HepG2 (cell line): ENCODE data around the gene DLL4. TPM values are rescaled to one million over a fixed set of nuclear protein-coding genes. Genes with fewer than 3 reads are reported as not detected.

Source experiments
- ATAC-seq: fragments of 200-7000 bp; cut with Tn5 transposase; 3 replicates; pipeline ENCODE4 v1.9.1; 2020; ENCODE audit warnings: mild to moderate bottlenecking, moderate library complexity
- BruUV-seq: library from RNA; stranded (reverse); fragments of 400-500 nt; replicated peaks from 2 replicates; lab custom pipeline; 2021; lab: Mats Ljungman, UMichigan
- CTCF ChIA-PET: fragments of 300-600 bp; formaldehyde crosslinking; extraction: SDS; loops from one replicate; lab custom pipeline; 2021; ENCODE audit warnings: low total read pairs, inconsistent platforms, low intra/inter-chr PET ratio; lab: Yijun Ruan, JAX
- POLR2A ChIA-PET: fragments of 350-600 bp; sonication (Branson Sonifier 250); formaldehyde crosslinking; loops from one replicate; lab custom pipeline; 2020; ENCODE audit warnings: antibody characterized with exemption, inconsistent platforms; lab: Yijun Ruan, JAX
- DNase-seq: peaks from one replicate; pipeline ENCODE4 v3.0.0-alpha.2; 2015; ENCODE audit warnings: low spot score
- FAIRE-seq: peaks from 3 replicates; lab custom pipeline; 2011; peaks lifted over from hg19 to GRCh38; lab: Jason Lieb, UNC
- H2AFZ ChIP-seq: one replicate; pipeline ENCODE4 v1.6.1; 2011; ENCODE audit warnings: low read length, inconsistent platforms
- H3K27ac ChIP-seq: fragments of 300-600 bp; 3 replicates; pipeline ENCODE4 v1.8.0; 2011; ENCODE audit warnings: mixed run types, mild to moderate bottlenecking, mixed read lengths, low read length, inconsistent platforms; ENCODE audit not compliant: insufficient read depth; ENCODE audit errors: extremely low read length
- H3K27me3 ChIP-seq, 2 experiments: fragments of 200-600 bp in 1 of 2; 2 replicates in 1 of 2; 3 replicates in 1 of 2; pipeline versions ENCODE4 v1.6.0 to v1.8.0; 2011; ENCODE audit warnings: low read length in 2 of 2, mild to moderate bottlenecking in 2 of 2, moderate library complexity in 2 of 2, inconsistent platforms in 1 of 2; ENCODE audit not compliant: insufficient read depth in 2 of 2, control insufficient read depth in 1 of 2
- H3K36me3 ChIP-seq, 2 experiments: fragments of 200-600 bp in 1 of 2; replicated peaks in 1 of 2; 2 replicates in 1 of 2; 3 replicates in 1 of 2; pipeline versions ENCODE4 v1.5.1 to v1.8.0; 2011; ENCODE audit warnings: low read length in 2 of 2, inconsistent platforms in 1 of 2; ENCODE audit not compliant: insufficient read depth in 2 of 2, control insufficient read depth in 1 of 2
- H3K4me1 ChIP-seq: 2 replicates; pipeline ENCODE4 v1.5.1; 2012; ENCODE audit warnings: low read length, inconsistent platforms; ENCODE audit not compliant: insufficient read depth
- H3K4me2 ChIP-seq: 2 replicates; pipeline ENCODE4 v1.6.0; 2011; ENCODE audit warnings: low read depth, low read length, inconsistent platforms
- H3K4me3 ChIP-seq, 3 experiments: fragments of 200-600 bp in 1 of 3; sonication (generic), shearing (Covaris generic) in 1 of 3; replicated peaks in 1 of 3; 2 replicates each; pipeline ENCODE4 v1.5.1; 2011 to 2016; ENCODE audit warnings: low read length in 3 of 3, inconsistent platforms in 2 of 3, low read depth in 2 of 3, mild to moderate bottlenecking in 2 of 3, control low read depth in 1 of 3, mixed read lengths in 1 of 3; ENCODE audit not compliant: insufficient read depth in 1 of 3
- H3K79me2 ChIP-seq: one replicate; pipeline ENCODE4 v1.6.1; 2011; ENCODE audit warnings: low read length, inconsistent platforms; ENCODE audit not compliant: insufficient read depth
- H3K9ac ChIP-seq: 2 replicates; pipeline ENCODE4 v1.6.0; 2011; ENCODE audit warnings: mild to moderate bottlenecking, low read depth, low read length, inconsistent platforms; ENCODE audit not compliant: insufficient read depth
- H3K9me3 ChIP-seq: 2 replicates; pipeline ENCODE4 v1.5.1; 2012; ENCODE audit warnings: mild to moderate bottlenecking, low read length
- H4K20me1 ChIP-seq: 2 replicates; pipeline ENCODE4 v1.6.0; 2011; ENCODE audit warnings: inconsistent platforms, mild to moderate bottlenecking, low read length, moderate library complexity; ENCODE audit not compliant: insufficient read depth
- BRCA1 ChIP-seq: sonication (generic); formaldehyde crosslinking; IDR thresholded peaks from 2 replicates; pipeline ENCODE4 v1.4.0; 2020; ENCODE audit warnings: missing genetic modification reagents
- DNMT1 ChIP-seq: sonication (generic); formaldehyde crosslinking; IDR thresholded peaks from 2 replicates; pipeline ENCODE4 v1.5.1; 2020; ENCODE audit warnings: mild to moderate bottlenecking, missing genetic modification reagents
- ISX ChIP-seq: sonication (generic); formaldehyde crosslinking; conservative IDR thresholded peaks from 2 replicates; pipeline ENCODE4 v1.5.0; 2020; ENCODE audit warnings: missing genetic modification reagents
- SYNCRIP ChIP-seq: fragments of 200-400 bp; formaldehyde crosslinking; IDR thresholded peaks from 2 replicates; pipeline ENCODE4 v1.6.1; 2018; ENCODE audit warnings: mild to moderate bottlenecking, low read depth, low read length; ENCODE audit not compliant: insufficient read depth
- XBP1 ChIP-seq: sonication (generic); formaldehyde crosslinking; IDR thresholded peaks from 2 replicates; pipeline ENCODE4 v1.5.0; 2020; ENCODE audit warnings: missing genetic modification reagents
- ZBTB8A ChIP-seq: sonication (generic); formaldehyde crosslinking; IDR thresholded peaks from 2 replicates; pipeline ENCODE4 v1.4.0; 2020; ENCODE audit warnings: mild to moderate bottlenecking, low read depth, missing genetic modification reagents, borderline replicate concordance
- ZFX ChIP-seq: sonication (generic); formaldehyde crosslinking; IDR thresholded peaks from 2 replicates; pipeline ENCODE4 v1.4.0; 2020; ENCODE audit warnings: mild to moderate bottlenecking, low read depth, missing genetic modification reagents, moderate library complexity
- ZNF678 ChIP-seq: sonication (generic); formaldehyde crosslinking; IDR thresholded peaks from 2 replicates; pipeline ENCODE4 v1.4.0; 2020; ENCODE audit warnings: mild to moderate bottlenecking, missing genetic modification reagents
- ZNF720 ChIP-seq: sonication (generic); formaldehyde crosslinking; IDR thresholded peaks from 2 replicates; pipeline ENCODE4 v1.4.0; 2020; ENCODE audit warnings: missing genetic modification reagents
- ZNF749 ChIP-seq: sonication (generic); formaldehyde crosslinking; IDR thresholded peaks from 2 replicates; pipeline ENCODE4 v1.8.0; 2022; ENCODE audit warnings: mild to moderate bottlenecking, missing genetic modification reagents, moderate library complexity, borderline replicate concordance
- WGBS: methylation state at CpG from one replicate; pipeline ENCODE4 v1.1.6; 2017; ENCODE audit warnings: low lambda C conversion rate; 5-methylcytosine and 5-hydroxymethylcytosine counted together
- in situ Hi-C: cut with HindIII; loops from 2 replicates; pipeline ENCODE4 v1.10.0; 2017; ENCODE audit warnings: low pct_unique_long_range_greater_than_20kb; ENCODE audit not compliant: extremely low pct_ligation_motif_present
- intact Hi-C: fragments of 100-400 bp; cut with micrococcal nuclease; formaldehyde crosslinking; loops from one replicate; pipeline ENCODE4 v1.10.0; 2022; ENCODE audit not compliant: unreplicated experiment
- polyA plus RNA-seq, 8 experiments: library from polyadenylated mRNA; depleted of rRNA in 3 of 8; stranded (reverse) in 7 of 8; unstranded in 1 of 8; fragments of >200 nt; fragmentation: Illumina TruSeq in 4 of 8; extraction: Trizol in 4 of 8; gene quantifications; 2 replicates each; pipeline versions ENCODE4 v1.2.1 to v1.2.3, GENCODE V29; 2011 to 2016; ENCODE audit warnings: low read depth in 4 of 8, missing spikeins in 1 of 8, mixed read lengths in 1 of 8; ENCODE audit not compliant: insufficient read depth in 1 of 8
- total RNA-seq, 5 experiments: library from RNA; depleted of rRNA; stranded (reverse); fragments of >200 nt; fragmentation: Illumina TruSeq; extraction: Trizol; gene quantifications; 2 replicates each; pipeline ENCODE4 v1.2.3, GENCODE V29; 2016; ENCODE audit warnings: low read depth in 1 of 5
- TF ChIP-seq, protein P1 (sequence below), 2 experiments: sonication (generic) in 1 of 2; formaldehyde crosslinking in 1 of 2; IDR thresholded peaks; 2 replicates each; pipeline versions ENCODE4 v1.5.1 to v1.6.1; 2011 to 2020; ENCODE audit warnings: borderline replicate concordance in 1 of 2, low read depth in 1 of 2, low read length in 1 of 2, mild to moderate bottlenecking in 1 of 2, missing genetic modification reagents in 1 of 2, moderate library complexity in 1 of 2
- TF ChIP-seq, protein P2 (sequence below): sonication (generic); formaldehyde crosslinking; IDR thresholded peaks from 2 replicates; pipeline ENCODE4 v1.4.0; 2020; ENCODE audit warnings: missing genetic modification reagents, borderline replicate concordance
- TF ChIP-seq, protein P3 (sequence below): sonication (generic); formaldehyde crosslinking; IDR thresholded peaks from 2 replicates; pipeline ENCODE4 v1.8.1; 2022; ENCODE audit warnings: low read depth, mild to moderate bottlenecking, missing genetic modification reagents
- TF ChIP-seq, protein P4 (sequence below): IDR thresholded peaks from 2 replicates; pipeline ENCODE4 v1.6.1; 2016; ENCODE audit warnings: control low read depth

Gene DLL4
- total and polyA plus RNA-seq, 2 of the 13 experiments (the other 11 are each of a cell fraction or from before 2014, with no cell fraction given) = 0.20 to 0.25 TPM

DNA sequence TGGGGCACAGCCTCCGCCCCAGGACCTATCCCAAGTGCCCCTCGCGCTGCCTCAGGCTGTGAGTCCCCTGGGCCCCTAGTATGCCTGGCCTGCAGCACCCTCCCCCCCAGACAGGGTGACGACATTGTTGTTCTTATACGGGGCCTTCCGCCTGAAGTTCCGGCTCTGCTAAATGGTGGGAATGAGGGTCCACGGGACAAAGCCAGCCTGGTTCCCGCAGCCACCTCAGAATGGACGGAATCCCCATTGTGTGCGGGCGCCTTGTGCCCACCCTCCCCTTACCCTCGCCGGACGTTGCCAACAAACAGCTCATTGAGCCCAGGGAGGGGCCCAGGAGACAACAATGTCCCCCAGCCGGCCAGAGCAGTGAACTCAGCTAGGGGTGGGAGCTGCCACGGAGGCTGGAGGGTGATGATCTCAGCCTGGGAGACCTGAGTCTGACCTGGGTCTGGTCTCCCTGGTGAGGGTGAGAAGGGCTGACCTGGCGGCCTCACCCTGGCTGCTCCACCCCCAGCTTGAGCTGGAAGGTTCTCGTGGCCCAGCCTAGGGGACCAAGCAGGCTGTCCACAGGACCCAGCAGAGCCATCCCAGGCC is 10.2 kb upstream of the DLL4 start (continued):
- TF ChIP-seq, protein P1, sequence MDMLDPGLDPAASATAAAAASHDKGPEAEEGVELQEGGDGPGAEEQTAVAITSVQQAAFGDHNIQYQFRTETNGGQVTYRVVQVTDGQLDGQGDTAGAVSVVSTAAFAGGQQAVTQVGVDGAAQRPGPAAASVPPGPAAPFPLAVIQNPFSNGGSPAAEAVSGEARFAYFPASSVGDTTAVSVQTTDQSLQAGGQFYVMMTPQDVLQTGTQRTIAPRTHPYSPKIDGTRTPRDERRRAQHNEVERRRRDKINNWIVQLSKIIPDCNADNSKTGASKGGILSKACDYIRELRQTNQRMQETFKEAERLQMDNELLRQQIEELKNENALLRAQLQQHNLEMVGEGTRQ (IDR thresholded peaks at IDR 0.05; ENCODE audit: low read depth, low read length) = no peak
- TF ChIP-seq, protein P1 (CRISPR knock-in tag; IDR thresholded peaks at IDR 0.05; ENCODE audit: borderline replicate concordance) = no peak
- TF ChIP-seq ZNF720 (CRISPR knock-in tag) = no peak
- no peak for TF ChIP-seq ZNF749
- TF ChIP-seq SYNCRIP = no peak
- TF ChIP-seq, protein P2, sequence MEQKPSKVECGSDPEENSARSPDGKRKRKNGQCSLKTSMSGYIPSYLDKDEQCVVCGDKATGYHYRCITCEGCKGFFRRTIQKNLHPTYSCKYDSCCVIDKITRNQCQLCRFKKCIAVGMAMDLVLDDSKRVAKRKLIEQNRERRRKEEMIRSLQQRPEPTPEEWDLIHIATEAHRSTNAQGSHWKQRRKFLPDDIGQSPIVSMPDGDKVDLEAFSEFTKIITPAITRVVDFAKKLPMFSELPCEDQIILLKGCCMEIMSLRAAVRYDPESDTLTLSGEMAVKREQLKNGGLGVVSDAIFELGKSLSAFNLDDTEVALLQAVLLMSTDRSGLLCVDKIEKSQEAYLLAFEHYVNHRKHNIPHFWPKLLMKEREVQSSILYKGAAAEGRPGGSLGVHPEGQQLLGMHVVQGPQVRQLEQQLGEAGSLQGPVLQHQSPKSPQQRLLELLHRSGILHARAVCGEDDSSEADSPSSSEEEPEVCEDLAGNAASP (CRISPR knock-in tag) = no peak
- TF ChIP-seq ZFX = peak; percentile 43

DNA sequence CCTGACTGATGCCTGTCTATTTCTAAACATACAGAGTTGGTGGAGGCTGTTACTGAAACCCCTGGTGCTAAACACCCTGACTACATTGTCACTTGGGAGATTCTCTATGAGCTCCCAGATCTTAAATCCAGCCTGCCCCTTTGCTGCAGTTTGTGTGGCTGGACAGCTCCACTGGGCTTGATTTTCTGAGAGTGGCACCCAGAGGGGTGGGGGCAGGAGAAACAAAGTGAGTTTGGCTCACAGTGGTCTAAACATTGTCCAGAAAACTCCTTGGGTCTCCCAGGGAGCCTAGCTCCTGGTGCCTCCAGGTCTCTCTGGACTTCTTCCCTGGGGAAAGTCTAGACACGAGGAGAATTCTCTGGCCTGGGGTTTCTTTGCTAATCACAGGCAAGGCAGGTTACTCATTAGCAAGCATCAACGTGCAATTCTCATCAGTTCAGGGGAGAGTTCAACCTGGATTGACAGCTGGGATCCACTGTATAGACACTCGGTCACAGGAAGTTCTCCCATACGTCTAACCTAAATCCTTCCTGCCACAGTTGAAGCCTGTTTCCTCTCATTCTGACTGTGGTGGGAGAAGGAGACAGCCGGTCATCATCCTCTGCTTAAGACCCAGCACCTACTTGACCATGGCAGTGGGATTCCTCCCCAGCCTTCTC is 7.1 kb upstream of the DLL4 start:
- peak; percentile 64 for FAIRE-seq
- in situ Hi-C loops = no loop called here
- TF ChIP-seq DNMT1 (no peak), ZNF678 (CRISPR knock-in tag) (no peak), BRCA1 (CRISPR knock-in tag) (no peak), XBP1 (CRISPR knock-in tag) (no peak), ZBTB8A (CRISPR knock-in tag) (no peak), ISX (no peak)
- TF ChIP-seq, protein P3, sequence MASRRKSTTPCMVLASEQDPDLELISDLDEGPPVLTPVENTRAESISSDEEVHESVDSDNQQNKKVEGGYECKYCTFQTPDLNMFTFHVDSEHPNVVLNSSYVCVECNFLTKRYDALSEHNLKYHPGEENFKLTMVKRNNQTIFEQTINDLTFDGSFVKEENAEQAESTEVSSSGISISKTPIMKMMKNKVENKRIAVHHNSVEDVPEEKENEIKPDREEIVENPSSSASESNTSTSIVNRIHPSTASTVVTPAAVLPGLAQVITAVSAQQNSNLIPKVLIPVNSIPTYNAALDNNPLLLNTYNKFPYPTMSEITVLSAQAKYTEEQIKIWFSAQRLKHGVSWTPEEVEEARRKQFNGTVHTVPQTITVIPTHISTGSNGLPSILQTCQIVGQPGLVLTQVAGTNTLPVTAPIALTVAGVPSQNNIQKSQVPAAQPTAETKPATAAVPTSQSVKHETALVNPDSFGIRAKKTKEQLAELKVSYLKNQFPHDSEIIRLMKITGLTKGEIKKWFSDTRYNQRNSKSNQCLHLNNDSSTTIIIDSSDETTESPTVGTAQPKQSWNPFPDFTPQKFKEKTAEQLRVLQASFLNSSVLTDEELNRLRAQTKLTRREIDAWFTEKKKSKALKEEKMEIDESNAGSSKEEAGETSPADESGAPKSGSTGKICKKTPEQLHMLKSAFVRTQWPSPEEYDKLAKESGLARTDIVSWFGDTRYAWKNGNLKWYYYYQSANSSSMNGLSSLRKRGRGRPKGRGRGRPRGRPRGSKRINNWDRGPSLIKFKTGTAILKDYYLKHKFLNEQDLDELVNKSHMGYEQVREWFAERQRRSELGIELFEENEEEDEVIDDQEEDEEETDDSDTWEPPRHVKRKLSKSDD (CRISPR knock-in tag) = no peak
- TF ChIP-seq, protein P4, sequence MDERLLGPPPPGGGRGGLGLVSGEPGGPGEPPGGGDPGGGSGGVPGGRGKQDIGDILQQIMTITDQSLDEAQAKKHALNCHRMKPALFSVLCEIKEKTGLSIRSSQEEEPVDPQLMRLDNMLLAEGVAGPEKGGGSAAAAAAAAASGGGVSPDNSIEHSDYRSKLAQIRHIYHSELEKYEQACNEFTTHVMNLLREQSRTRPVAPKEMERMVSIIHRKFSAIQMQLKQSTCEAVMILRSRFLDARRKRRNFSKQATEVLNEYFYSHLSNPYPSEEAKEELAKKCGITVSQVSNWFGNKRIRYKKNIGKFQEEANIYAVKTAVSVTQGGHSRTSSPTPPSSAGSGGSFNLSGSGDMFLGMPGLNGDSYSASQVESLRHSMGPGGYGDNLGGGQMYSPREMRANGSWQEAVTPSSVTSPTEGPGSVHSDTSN = peak; percentile 60; the same call in 1 of the 2 replicates

More for the DNA sequence above, 7.1 kb upstream of the DLL4 start:
- Histone ChIP-seq H3K4me2 (peak overlapping the region; percentile 64), H3K79me2 (no peaks in the 10 kb centered on the region), H4K20me1 (no peaks in the 10 kb centered on the region), H3K27ac (no peak overlapping the region), H3K27me3 (peaks cover 3 to 64% of the 10 kb centered on the region in 2 experiments; a peak in 4 of 5 replicates), H3K9ac (no peak overlapping the region), H2AFZ (no peak overlapping the region), H3K4me3 (peak overlapping the region in 1 of 3 experiments; percentile 37; a peak in 1 of 6 replicates), H3K4me1 (peaks cover 76% of the 10 kb centered on the region), H3K36me3 (no peaks in the 10 kb centered on the region), H3K9me3 (no peaks in the 10 kb centered on the region)
- no TSS peak for BruUV-seq
- ATAC-seq (peak; percentile 23), DNase-seq (no peak)
- intact Hi-C loops = no loop called here
- ChIA-PET POLR2A (interaction anchor here (0.9 kb wide), 1 partner anchor 14 kb away, joined by 4 read pairs; no protein-coding TSS in a partner anchor), CTCF (no interaction called here)
- WGBS = 0% methylated on average over 3 of the region's 5 CpGs
